Measurements from ENCODE around the gene NSF. TPM values are rescaled to one million over a fixed set of nuclear protein-coding genes. Genes with fewer than 3 reads are reported as not detected.

Gene NSF
- total RNA-seq, 4 donors from 2014 or later = 24.5 to 80.0 (median 44.6) TPM

DNA sequence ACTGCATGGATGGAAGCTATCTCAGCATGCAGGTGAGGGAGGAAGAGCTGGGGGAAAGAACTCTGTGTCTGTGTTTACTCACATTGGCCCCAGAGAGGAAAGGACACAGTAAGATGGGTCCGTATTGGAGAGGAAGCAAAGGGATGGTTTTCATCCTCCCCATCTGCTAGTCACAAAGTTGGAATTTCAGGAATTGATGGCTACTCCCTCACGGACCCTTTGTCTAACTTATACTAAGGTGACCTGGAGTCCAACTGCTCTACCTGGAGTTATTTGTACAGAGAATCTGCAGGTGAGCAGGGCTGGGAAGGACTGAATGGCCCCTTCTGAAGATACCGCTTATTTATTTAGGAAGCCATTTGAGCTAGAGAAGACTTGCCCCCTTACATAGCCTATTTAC is 172.9 kb downstream of the NSF start:
- TF ChIP-seq POLR2A (IDR thresholded peaks at IDR 0.05) = no peak
- TF ChIP-seq CTCF (IDR thresholded peaks at IDR 0.05) = no peak
- H3K27me3 ChIP-seq = no peaks in the 10 kb centered on the region
- H3K4me1 ChIP-seq = no peaks in the 10 kb centered on the region
- no peak for DNase-seq
- no peak overlapping the region for H3K27ac ChIP-seq
- no peak overlapping the region for H3K4me3 ChIP-seq
- H3K36me3 ChIP-seq = peaks cover 0 to 5% (median 0%) of the 10 kb centered on the region in 3 donors
- no peaks in the 10 kb centered on the region for H3K9me3 ChIP-seq

DNA sequence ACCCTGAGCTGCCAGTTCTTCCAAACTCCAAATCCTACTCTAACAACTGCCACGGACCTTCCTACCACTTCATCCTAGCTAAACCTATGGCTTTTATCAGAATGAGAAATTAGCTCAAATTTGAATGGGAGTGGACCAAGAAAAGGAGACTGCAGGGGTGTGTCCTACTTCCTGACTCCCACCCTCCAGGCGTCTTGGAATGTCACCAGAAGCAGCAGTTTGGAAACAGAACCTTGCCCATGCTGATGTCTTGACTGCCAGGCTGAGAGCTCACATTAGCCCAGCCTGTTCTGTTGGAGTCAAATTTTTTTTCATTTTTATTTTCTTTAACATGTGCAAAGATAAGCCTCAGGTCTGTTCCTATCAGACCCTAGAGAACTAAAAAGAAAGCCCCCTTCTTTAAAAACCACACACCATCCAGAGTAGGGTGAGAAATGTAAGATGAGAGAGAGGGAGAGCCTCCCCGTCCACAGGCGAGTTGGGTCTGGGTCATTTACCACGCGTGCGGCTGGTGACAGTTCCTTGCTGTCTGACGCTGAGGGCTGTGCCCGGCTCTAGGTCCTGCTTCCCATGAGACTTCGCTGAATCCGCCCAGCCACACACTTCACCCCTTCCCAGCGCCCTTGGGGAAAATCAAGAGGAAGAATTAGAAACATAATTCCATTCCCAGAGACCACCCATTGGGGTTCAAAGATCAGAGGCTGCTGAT is 173.7 kb downstream of the NSF start:
- Histone ChIP-seq H3K4me3 (no peak overlapping the region), H3K36me3 (peaks cover 0 to 5% (median 0%) of the 10 kb centered on the region in 3 donors), H3K4me1 (no peaks in the 10 kb centered on the region), H3K9me3 (no peaks in the 10 kb centered on the region), H3K27me3 (no peaks in the 10 kb centered on the region), H3K27ac (no peak overlapping the region)
- TF ChIP-seq POLR2A (IDR thresholded peaks at IDR 0.05) = no peak
- no peak for TF ChIP-seq CTCF (IDR thresholded peaks at IDR 0.05)
- no peak for DNase-seq

GRCh38 chr17:46764709-46765401 is 174.4 kb downstream of the NSF start:
- Histone ChIP-seq H3K4me1 (peaks cover 0 to 2% (median under 1%) of the 10 kb centered on the region in 4 donors), H3K36me3 (peaks cover 0 to 5% (median 0%) of the 10 kb centered on the region in 3 donors), H3K4me3 (no peak overlapping the region), H3K27ac (no peak overlapping the region), H3K9me3 (no peaks in the 10 kb centered on the region), H3K27me3 (peaks cover 0 to under 1% of the 10 kb centered on the region in 2 donors)
- peak in 1 of 3 donors; percentile 38 for DNase-seq
- TF ChIP-seq POLR2A (IDR thresholded peaks at IDR 0.05) (no peak), CTCF (IDR thresholded peaks at IDR 0.05) (no peak)

GRCh38 chr17:46765453-46765852 is 175.0 kb downstream of the NSF start:
- H3K27ac ChIP-seq = no peak overlapping the region
- H3K9me3 ChIP-seq = no peaks in the 10 kb centered on the region
- H3K4me1 ChIP-seq = peaks cover 0 to 8% (median 2%) of the 10 kb centered on the region in 4 donors
- peak in 1 of 3 donors; percentile 28 for DNase-seq
- TF ChIP-seq CTCF (IDR thresholded peaks at IDR 0.05) = no peak
- no peak overlapping the region for H3K4me3 ChIP-seq
- peaks cover 0 to 6% of the 10 kb centered on the region in 2 donors for H3K27me3 ChIP-seq
- H3K36me3 ChIP-seq = peaks cover 0 to 5% (median 0%) of the 10 kb centered on the region in 3 donors

- Histone ChIP-seq H3K4me3 (no peak overlapping the region), H3K36me3 (peaks cover 0 to 3% (median 0%) of the 10 kb centered on the region in 3 donors), H3K9me3 (no peaks in the 10 kb centered on the region), H3K27ac (no peak overlapping the region), H3K4me1 (peaks cover 0 to 14% (median 4%) of the 10 kb centered on the region in 4 donors), H3K27me3 (peaks cover 0 to 6% of the 10 kb centered on the region in 2 donors)
- peak in 1 of 3 donors; percentile 47 for DNase-seq
- TF ChIP-seq CTCF (IDR thresholded peaks at IDR 0.05) (no peak), POLR2A (IDR thresholded peaks at IDR 0.05) (no peak)
Measured at GRCh38 chr17:46766493-46767491, 176.3 kb downstream of the NSF start.

Measured in Peyer's patch (tissue), 4 donors.